NCI-H82 (cell line): ENCODE data around the gene XPA.
"Not testable (repeated sequence)": the region's sequence is repeated elsewhere in the genome, so short reads cannot be mapped to it uniquely, and the experiment has no call there.

Experiments used
- DNase-seq: peaks from one replicate; lab custom pipeline; 2025; lab: John Stamatoyannopoulos, UW

Gene XPA

DNA sequence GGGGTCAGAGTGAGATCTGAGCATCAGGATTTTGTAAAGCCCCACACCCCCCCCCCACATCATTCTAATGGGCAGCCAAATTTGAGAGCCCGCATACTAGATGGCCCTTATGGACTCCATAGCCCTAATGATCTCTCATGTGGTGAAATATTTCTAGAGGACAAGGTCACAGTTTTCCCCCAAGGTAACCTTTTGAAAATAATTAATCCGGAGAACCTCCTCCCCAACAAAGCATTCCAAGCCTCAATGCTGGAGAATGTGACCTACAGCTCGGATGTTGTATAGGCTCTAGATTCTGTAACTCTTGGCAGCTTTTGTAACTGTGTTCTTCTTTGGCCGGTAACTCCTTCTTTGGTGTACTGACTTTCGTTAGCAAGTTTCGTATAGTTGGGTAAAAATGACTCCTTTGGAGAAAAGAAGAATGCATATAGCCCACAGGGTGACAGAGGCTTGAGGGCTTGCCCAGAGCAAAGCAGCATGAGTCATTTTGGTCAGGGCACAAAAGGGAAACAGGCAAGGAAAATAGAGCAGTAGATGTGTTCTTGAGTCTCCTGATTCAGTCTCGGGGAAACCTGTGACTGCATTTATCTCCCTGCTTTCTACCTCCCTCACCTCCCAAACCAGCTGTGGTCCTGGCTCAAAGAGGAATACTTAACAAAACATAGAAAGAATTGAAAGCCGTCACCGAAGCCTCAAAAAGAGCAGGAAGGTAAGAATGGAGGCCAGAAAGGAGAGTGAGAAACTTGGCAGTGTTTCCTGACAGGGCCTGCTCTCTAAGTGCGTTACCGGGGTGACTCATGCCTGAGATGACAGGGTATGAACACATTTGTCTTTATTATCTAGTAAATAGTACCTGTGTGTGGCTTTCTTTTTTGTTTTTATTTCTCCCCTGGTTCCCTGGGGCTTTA is 6.6 kb upstream of the XPA start:
- DNase-seq, result no peak

DNA sequence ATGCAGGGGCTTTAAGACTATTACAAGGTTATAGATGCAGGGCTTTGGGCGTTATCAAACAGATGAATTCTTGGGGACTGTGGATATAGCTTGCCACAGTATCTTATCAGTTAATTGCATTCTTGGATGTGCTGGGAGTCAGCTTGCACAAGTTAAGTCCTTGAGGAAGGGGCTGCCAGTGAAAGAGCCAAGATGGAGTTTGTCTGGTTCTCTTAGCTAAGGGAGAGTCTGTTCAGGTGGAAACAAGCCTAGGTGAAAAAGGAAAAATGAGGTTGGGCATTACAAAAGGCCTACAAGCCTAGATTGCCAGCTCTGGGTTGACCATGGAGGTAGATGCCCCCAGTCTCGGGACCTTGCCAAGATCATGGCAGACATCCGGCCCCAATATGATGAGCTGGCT is 2.7 kb upstream of the XPA start:
- not testable (repeated sequence) for DNase-seq

DNA sequence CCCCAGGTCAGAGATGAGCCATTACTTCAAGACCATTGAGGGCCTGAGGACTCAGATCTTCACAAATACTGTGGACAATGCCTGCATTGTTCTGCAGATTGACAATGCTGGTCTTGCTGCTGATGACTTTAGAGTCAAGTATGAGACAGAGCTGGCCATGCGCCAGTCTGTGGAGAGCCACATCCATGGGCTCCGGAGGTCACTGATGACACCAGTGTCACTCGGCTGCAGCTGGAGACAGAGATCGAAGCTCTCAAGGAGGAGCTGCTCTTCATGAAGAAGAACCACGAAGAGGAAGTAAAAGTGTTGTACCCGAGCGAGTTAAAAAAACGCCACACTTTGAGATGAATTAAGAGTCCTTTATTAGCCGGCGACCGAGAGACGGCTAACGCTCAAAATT is 2.1 kb upstream of the XPA start:
- DNase-seq, result not testable (repeated sequence)

DNA sequence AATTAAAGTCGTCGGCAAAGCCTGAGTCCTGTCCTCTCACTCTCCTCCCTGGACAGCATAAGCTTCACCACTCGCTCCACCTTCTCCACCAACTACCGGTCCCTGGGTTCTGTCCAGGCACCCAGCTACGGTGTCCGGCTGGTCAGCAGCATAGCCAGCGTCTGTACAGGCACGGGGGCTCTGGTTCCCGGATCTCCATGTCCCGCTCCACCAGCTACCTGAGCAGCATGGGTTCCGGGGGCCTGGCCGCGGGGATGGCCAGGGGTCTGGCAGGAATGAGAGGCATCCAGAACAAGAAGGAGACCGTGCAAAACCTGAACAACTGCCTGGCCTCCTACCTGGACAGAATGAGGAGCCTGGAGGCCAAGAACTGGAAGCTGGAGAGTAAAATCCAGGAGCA is 1.7 kb upstream of the XPA start:
- no peak for DNase-seq

DNA sequence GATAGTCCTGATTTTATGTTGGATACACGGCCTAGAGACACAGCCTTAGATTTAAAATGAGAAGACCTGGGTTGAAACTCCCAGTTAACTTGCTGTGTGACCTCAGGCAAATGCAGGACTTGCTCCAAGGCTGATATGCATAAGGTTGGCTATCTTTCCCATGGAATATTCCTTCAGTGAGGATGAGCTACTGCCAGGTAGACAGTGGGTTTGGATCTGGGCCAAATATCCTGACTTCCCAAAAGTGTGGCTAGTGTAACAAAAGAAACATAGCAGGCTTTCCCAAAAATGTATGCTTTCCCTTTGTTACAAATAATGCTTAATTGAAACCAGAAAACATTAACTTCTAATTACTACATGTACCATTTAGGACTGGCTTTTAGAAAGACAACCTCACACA is 697 bp upstream of the XPA start:
- DNase-seq, result peak; percentile 8

DNA sequence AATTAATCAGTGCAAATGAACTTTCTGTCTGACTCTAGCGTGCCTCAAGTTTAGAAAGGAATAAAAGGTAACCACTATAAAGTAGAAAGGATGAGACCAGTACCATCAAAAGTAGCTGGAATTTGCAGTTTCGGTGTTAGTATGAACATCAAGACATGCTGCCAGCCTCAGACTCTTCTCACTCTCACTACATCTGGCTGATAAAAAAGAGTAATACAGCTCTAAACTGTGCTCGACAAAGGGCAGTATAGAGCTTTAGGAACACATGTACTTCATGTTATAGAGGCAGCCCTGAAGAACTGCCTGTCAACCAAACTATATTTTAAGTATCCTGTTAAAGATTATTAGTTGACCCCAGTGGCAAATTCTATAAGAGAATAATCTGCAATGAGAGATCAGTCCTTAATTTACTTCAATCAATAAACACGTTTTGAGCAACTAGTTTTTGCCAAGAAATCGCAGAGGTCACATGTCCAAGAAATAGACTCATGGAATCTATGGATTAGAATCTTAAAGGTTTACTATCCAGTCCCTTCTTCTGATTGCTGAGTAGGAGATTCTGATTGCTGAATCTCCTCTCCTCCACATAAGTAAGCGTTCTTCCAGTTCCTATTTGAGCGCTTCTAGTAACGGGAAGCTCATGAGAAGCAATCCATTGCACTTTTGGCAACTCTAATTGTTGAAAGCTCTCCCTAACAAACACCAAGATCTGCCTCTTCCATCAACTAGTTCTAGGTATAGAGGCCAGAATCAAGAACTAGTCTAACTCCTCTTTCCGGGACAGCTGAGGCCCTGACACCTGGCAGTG is 941 bp downstream of the XPA start:
- DNase-seq, result peak; percentile 23

DNA sequence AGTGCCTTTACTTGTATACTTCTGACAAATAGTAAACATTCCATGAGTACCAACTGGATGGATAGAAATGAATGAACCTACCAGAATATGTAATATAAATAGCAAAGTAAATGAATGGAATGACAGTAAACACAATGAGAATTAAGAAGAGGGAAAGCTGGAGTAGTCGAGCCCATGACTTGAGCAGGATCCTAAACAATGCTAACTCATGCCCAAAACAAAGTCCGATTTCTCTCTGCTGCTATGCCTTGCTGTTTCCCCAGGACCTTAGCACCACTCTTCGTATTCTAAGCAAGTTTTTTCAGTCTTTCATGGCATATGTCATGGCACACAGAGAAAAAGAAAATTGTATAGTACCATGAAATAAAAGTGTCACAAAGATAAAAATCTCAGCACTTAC is 1.8 kb downstream of the XPA start:
- no peak for DNase-seq

DNA sequence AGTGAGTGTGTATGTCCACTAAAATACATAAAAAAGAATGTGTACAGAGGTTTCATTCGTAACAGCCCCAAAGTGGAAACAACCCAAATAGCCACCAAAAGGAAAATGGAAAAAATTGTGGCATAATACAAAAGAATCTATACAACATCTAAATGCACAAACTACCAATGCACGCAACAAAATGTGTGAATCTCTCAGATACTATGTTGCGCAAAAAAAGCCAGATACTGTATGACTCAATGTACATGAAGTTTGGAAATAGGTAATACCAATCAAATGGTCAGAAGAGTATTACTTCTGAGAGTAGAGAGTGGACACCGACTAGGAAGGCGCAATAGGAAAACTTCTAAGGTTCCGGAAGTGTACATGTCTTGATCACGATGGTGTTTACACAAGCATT is 2.4 kb downstream of the XPA start:
- DNase-seq, result no peak

DNA sequence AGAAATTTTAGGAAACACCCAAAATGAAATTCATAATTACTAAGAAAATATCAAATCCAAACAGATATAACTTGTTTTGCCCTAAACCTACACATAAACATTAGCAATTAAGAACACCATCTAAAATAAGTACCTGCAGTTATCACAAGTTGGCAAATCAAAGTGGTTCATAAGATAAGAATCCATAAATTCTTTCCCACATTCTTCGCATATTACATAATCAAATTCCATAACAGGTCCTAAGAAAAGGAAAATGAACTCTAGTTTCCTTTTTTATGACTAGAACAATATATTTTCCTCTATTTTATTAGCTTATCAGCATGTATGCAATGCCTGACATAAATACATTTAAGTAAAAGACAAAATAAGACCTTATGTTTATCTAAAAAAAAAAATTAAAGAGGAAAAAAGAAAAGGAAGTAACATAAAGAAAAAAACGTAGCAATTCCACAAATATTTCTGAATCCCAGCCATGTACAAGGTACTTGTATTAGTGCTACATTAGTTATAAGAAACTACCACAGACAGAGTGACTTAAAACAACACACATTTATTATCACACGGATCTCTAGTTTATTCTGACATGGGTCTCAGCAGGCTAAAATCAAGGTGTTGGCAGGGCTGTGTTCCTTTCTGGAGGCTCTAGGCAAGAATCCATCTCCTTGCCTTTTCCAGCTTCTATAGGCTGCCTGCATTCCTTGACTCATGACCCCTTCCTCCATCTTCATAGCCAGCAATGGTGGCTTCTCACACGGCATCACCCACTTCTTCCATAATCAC is 7.5 kb downstream of the XPA start:
- no peak for DNase-seq

DNA sequence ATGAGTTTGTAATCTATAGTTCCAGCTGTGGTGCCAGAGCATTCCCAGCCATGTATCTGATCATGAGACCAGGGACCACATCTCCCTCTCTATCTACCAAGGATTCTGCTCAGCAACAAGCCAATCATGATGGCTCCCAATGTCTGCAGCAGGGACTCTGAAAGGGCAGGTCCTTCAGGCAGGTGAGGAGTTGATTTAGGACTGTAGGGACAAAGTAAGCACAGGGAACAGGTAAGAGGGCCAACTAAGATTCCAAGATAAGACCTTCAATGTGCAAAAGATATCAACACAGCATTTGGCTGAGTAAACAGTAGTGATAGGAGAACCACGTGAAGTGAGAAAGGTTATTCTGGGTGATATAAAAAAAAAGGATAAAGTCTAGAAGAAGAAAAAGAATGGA is 8.5 kb downstream of the XPA start:
- no peak for DNase-seq

DNA sequence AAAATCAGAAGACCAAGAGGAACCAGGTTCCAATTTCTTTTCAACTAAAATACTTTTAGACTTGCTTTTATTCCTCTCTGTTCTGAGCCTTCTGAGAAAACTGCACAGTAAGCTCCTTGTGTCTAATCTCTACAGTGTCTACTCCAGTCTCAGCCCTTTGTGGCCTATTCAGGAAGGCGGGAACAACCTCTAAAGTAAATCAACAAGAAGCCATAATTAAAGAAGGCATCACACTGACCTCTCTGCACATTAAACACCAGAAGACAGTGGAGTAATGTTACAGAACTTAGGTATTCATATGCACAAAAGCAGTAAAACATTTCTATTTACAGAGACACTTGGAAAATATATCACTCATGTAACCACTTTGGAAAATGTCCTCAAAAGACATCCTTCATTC is 14.9 kb downstream of the XPA start:
- no peak for DNase-seq

DNA sequence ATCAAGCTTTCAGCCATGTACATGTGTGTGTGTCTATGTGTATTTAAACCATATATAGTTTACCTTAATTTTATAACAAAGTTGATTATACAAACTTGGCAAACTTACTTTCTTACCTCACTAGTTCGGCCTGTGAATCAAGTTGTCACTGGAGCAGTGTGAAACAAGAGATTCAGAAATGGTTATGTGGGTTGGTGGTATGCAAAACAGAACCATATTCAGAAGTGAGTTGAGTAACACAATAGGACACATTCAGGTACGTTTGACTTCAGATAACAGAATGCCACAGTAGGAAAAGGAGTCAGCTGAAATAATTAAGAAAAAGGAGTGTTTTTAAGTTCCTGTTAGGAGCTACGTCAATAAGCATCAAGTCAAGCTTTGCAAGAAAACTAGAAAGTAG is 21.5 kb downstream of the XPA start:
- DNase-seq, result no peak

DNA sequence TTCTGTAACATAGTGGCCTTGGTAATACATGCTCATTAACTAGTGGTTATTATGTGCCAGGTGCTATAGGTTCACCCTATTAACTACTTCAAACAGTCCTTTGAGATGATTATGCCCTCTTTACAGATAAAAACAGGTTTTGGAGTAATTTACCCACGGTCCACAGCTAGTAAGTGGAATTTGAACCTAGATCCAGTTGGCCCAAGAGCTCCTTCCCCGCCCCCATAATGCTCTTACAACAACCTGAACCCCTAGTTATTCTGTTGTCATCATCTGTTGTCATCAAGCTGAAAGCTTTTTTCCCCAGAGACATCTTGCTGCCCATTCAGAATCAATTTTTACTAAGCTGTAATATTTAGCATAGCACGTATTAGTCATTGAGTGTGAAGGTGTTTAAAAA is 23.2 kb downstream of the XPA start:
- no peak for DNase-seq

DNA sequence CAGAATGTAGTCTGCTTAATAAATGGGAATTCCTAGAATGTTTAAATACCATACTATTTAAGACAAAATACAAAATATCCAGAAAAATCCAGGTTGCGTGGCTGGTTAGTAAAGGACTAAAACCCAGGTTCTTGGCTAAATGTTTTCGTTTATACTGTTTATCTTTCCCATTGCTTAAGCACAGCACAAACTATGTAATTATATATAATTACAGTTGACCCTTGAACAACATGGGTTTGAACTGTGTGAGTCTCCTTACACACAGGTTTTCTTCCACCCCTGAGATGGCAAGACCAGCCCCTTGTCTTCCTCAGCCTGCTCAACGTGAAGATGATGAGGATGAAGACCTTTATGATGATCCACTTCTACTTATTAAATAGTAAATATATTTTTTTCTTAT is 24.7 kb downstream of the XPA start:
- no peak for DNase-seq

DNA sequence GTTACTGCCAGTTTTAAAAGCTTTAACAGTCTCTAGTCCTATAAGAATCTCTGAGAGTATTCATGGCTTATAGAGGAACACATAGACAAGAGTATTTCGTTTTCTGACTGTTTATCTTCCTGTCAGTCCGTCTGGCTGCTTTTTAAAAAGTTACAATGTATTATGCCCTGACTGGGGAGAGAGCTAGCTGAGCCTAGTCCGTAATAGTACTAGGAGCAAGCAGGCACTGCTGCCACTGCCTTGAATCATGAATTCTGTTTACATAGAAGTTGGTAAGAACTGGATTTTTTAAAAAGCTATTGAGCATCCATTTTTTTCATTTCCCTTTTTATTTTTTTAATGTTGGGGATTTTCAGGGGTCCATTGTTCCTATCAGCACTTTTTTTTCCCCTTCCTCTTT is 26.6 kb downstream of the XPA start:
- DNase-seq, result no peak

DNA sequence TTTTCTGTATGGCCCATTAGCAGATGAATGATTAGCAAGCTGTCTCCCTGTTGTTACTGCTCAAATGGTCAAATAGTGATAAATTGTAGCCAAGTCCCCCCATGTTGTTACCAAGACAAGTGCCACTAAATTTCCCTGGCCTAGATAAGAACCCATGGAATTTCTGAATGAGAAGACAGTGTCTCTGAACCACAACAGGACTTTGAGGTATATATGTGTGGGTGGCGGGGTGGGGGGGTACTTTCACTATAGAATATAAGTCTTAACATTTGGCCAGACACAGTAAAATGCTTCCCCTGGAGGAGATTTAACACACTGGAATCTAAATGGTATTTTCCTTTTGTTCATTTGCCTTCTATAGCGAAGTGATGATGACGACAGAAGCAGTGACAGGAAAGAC is 28.7 kb downstream of the XPA start:
- DNase-seq, result no peak

DNA sequence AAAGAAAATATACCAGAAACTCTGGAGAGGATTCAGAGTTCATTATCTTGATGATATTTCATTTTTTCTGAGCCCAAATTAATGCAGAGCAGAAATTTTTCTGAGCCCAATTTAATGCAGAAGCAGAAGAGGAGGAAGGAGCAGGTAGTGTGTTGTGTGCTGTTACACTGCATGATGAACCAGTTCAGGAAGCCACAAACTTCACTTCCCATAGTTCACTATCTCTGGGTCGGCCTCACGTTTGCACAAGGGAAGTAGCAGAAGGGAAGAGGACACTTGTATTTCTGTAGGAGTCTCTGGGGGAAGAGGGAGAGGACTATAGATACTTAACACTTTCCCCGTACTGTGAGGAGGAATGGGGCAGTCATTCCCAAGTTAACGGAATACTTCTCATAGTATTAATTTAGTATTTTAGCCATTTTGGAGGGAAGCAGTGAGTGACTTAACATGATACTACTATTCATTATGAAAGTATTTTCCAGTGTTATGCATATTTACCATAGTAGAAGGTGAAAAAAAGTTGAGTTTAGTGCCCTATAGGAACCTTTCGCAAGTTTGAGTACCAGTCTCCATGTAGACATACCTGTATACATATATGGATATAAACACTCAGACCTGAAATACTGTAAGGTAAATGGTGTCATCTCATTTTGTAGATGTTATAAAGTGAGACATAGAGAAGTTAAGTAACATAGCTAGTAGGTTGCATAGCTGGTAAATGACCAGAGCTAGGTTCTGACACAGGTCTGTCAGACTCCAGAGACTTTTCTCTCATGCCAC is 30.0 kb downstream of the XPA start:
- no peak for DNase-seq

DNA sequence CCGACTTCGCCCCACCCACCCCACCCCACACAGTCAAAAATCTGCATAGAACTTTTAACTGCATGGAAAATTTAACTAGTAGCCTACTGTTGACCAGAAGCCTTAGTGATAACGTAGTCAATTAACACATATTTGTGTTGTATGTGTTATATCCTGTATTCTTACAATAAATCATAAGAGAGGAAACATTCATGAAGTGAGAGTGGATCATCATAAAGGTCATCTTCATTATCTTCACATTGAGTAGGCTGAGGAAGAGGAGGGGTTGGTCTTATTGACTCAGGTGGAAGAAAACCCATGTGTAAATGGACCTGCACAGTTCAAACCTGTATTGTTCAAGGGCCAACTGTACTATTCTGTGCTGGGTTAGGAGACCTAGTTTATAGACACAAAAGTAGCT is 31.4 kb downstream of the XPA start:
- DNase-seq, result no peak

DNA sequence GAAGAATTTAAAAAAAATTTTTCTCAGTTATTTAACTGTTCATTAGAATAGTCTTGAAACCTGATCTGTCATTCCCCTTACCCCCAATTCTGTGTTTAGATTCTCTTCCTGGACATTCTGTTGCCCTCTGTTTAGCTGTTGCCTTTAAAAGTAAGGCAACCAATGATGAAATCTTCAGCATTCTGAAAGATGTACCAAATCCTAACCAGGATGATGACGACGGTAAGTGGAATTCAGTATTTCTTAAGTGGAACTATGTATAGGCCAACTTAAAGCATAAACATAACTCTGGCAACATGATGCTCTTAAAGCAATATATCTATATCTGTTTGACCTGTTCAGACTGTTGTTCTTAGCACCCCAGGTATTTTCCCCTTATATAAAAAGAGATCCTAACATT is 36.3 kb downstream of the XPA start:
- no peak for DNase-seq

DNA sequence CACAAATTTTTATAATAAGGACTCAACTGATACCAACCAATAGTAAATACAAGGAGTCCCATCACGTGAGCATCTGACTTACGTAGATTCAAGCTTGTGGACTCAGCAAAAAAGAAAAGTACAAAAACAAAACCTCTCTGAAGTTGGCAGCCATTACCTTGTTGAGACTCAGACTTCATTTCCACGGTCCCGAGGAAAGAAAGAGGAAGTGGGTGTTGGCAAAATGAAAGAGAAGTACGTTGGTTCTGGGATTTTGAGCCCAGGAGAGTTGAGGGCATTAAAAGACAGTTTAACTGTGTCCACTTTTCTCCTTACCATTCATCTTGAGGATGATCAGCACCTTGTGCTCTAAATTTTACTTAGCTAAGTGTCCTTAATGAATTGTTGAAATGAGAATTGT is 36.8 kb downstream of the XPA start:
- DNase-seq, result no peak

DNA sequence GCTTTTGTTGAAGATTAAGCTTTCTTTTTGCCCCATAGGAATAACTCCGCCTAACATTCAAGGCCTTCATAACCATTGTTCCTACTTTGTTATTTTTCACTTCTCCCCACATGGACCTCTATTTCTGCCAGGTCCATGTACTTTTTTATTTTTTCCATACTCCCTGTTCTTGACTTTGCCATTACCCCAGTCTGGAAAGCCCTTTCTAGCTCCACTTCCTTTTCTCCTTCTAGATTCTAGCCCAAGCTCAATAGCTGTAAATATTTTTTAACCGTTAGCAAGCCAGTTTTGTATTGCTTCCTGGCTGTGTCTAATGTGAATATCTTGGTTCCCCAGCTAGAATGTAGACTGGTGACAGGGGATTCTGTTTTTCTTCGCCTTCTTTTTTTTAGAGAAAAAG is 37.4 kb downstream of the XPA start:
- DNase-seq, result no peak

DNA sequence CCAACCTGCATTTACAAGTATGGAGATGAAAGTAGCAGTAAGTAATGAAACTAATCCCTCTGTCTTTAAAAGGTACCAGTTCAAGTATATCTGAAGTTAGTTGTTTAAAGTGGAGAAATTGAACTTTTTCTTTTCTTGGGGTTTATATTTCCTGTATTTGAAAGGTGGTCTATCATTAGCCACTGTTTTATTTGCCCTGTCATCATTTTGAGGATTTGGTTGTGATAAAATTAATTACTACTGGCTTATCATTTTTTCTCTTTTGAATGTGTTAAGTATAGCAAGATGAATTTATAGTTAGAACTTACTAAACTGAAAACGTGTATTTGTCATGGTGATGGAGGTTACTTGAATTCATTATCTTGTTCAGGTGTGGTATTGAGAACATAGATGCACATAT is 38.4 kb downstream of the XPA start:
- no peak for DNase-seq
